Activated gamma-delta T cell (primary cell): ENCODE data around the gene CHRNE.
"Not testable (repeated sequence)": the region's sequence is repeated elsewhere in the genome, so short reads cannot be mapped to it uniquely, and the experiment has no call there.

Experiments used
- DNase-seq: peaks from one replicate; lab custom pipeline; 2025; lab: John Stamatoyannopoulos, UW

The CHRNE gene

GRCh38 chr17:4887581-4887980 is 15.3 kb downstream of the CHRNE start:
- no peak for DNase-seq

DNA sequence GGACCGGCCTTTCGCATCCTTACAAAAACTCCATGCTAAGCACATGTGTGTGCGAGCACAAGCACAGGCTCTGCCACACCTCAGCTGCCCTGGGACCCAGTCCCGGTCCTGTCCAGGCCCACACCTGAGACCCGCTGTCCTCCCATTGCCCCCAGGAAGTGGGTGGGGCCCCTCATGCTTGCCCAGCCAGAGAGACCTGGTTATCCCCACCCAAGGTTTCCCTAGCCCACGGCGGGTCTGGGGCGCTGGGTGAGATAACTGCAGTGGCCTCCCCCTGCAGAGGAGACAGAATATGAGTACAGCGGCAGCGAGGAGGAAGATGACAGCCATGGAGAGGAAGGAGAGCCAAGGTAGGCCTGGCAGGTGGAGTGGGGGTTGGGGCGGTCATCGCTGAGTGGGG is 16.1 kb downstream of the CHRNE start:
- DNase-seq: no peak

DNA sequence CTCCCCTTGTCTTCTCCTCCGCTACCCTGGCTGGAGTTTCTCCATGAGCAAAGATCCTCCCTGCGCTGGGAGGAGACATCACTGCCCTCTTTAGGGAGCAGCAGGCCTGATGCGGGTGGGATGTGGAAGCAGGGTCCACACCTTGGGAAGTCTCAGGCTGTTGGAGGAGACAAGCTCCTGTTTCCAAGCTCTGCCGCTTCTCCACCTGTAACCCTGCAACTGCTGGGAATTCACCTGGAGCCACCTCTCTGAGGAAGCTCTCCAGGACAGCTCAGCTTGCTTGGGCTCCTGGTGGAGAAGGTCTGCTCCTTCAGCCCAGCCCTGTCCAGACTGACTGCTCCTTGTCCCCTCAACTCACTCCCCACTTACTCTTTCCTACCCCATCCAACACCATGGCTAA is 18.4 kb downstream of the CHRNE start:
- DNase-seq: no peak

DNA sequence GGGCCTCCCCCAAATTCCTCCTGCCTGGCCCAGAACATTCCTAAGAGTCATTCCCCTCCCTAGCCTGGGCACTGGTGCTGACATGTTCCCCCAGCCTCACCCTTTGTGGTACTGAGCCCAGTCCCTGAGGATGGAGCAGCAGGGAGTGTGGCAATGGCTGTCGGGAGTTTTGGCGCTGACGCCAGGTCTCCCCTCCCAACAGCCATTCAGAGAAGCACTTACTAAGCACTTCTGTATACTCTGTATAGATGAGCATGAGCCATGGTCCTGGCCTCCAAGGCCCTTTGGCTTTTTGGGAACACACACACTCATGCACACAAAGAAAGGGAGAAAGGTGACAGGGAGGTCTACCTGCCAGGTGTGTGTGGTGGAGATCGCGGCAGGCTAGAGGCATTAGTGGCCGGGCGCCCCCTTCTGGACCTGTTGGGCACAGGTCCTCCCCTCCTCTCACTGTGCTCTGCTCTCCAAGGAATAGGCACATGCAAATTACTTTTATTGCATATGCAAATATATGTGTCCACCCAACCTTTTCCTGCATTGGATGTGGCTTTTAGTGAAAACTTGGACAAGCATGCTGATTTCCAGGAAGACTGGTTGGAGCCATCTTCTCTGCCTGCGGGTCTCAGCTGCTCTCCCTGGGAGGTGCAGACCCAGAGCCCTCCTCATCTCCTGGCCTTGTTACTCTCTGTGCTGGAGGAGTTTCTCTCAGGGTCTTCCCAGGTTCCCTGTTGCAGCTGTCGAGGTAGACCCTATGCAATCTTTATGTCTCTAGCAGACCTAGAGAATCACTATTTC is 20.9 kb downstream of the CHRNE start:
- no peak for DNase-seq

DNA sequence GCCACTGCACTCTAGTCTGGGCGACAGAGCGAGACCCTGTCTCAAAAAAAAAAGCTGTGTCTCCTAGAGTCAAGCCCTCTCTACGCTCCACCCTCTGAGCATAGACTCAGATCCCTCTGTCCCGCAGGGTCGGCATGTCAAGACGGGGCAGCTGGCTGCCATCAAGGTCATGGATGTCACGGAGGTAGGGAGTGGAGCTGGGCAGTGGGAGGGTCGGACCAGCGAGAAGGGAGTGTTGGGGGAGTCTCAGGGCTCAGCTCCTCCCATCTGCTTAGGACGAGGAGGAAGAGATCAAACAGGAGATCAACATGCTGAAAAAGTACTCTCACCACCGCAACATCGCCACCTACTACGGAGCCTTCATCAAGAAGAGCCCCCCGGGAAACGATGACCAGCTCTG is 22.0 kb downstream of the CHRNE start:
- no peak for DNase-seq

DNA sequence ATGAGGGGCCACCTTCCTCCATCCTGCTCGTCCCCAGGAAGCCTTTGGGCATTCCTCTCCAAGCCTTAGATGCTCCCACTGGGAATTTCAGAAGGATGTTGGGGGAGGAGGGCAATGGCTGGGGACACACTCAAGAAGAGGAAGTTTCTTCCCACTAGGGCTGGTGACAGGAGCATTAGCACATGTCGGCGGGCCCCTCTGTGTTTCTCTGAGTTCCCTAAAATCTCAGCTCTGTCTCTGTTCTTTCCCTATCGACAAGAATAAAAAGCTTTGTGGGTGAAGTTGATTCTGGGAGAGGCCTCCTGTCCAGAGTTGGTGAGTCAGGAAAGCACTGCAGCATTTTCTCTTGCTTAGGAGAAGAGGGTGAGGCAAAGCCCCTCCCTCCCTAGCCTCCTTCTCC is 23.3 kb downstream of the CHRNE start:
- DNase-seq: no peak

GRCh38 chr17:4877089-4877488 is 25.8 kb downstream of the CHRNE start:
- no peak for DNase-seq

DNA sequence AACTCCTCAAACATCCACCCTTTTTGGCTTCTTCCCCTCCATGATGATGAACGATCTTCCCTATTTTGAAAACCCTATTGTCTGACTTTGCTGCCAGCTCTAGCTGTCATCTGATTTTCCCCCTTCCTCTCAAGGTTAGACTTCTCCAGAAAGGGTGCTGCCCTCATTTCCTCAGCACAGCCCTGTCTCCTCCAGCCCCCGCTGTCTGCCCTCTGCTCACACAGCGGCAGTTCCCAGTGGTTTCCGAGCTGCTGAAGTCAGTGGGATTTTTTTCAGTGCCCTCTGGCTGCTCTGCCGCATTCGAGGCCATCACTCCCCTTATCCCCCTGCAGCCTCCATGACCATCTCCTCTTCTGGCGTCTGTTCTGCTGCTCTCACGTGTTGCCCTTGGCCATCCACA is 30.1 kb downstream of the CHRNE start:
- no peak for DNase-seq

DNA sequence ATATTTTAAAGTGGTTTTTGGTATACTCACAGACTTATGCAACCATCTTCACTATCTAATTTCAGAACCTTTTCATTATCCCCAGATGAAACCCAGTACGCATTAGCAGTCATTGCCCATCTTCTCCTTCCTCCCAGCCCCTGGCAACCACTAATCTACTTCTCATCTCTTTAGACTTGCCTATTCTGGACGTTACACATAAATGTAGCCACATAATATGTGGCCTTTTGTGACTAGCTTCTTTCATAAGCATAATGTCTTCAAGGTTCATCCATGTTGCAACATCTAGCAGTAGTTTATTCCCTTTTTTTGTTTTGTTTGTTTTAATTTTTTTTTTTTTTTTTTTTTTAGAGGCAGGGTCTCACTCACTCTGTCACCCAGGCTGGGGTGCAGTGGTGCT is 32.0 kb downstream of the CHRNE start:
- DNase-seq: no peak

GRCh38 chr17:4869058-4869998 is 33.6 kb downstream of the CHRNE start:
- DNase-seq: not testable (repeated sequence)

- not testable (repeated sequence) for DNase-seq
These were observed 35.4 kb downstream of the CHRNE start for GRCh38 chr17:4867535-4867934.

DNA sequence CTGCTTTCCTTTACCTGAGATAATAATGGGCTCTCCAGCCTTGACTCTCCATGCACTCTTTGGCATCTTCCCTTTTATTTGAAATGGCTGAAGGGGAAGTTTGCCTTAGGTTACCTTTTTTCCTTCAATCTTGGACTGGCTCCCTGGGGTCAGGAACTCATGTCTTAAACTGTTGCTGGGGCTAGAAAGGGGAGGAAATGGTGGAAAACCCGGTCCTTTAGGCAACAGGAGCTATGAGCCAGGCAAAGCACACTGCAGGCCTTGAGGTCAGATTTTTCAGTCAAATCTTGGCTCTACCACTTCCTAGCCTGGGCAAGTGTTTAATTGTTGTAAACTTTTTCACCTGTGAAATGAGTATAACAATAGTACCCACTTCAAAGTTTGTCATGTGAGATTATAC is 39.6 kb downstream of the CHRNE start:
- no peak for DNase-seq

DNA sequence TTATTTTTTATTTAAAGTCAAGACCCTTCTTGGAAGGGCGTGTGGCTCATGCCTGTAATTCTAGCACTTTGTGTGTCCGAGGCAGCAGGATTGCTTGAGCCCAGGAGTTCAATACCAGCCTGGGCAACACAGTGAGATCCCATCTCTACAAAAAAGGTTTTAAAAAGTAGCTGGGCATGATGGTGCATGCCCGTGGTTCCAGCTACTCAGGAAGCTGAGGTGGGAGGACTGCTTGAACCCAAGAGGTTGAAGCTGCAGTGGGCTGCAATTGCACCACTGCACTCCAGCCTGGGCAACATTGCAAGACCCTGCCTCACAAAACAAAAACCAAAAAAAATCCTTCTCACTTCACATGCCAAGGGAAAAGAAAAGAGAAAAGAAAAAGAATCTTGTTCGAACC is 40.2 kb downstream of the CHRNE start:
- no peak for DNase-seq

GRCh38 chr17:4861052-4861451 is 41.8 kb downstream of the CHRNE start:
- DNase-seq: no peak

DNA sequence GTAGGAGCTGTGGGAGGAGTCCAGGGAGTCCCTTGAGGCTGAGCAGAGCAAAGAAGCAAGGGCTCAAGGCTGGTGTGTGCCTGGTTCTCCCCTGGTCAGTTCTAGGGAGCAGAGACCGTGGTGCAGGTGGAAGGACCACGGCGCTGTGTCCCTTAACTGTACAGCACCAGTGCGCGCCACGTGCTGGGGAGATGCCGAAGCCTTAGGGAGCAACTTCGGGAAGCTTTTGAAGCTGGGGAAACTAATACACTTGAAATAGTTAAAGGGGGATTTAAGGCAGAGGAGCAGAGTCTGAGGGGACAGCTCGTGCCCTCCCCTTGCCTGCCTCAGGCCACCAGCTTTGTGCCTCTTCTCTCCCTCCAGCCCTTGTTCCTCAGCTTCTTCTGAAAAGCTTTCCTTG is 42.2 kb downstream of the CHRNE start:
- DNase-seq: no peak

DNA sequence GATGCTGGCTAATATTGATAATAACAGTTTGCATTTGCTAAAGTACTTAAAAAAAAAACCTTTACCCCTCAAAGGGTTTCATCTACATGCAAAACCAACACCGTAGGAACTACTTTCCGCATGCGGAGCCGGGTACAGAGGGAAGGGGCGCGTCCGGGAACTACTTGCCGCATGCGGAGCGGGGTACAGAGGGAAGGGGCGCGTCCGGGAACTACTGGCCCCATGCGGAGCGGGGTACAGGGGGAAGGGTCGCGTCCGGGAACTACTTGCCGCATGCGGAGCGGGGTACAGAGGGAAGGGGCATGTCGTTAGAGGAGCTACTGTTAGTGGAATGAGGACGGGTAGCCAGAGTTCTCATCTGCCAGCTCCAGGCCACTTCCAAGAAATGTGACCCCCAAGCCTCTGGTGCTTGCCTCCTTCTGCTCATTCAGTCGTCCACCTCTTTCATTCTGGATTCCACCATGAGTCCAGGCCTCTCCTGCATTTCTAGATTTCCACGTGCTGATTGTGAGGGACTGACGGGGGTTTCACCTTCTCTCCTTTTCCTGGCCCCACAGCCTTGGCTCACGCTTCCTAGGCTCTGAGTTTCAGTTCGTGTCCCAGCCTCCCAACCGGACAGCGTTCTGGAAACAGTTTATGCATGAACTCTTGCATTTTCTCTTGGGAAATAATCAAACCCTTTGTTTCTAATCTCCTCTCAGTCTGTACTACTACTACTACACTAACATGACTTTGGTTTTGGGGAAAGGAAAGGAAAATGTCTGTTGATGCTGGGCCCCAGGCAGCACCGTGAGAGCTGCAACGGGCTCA is 42.9 kb downstream of the CHRNE start:
- no peak for DNase-seq

DNA sequence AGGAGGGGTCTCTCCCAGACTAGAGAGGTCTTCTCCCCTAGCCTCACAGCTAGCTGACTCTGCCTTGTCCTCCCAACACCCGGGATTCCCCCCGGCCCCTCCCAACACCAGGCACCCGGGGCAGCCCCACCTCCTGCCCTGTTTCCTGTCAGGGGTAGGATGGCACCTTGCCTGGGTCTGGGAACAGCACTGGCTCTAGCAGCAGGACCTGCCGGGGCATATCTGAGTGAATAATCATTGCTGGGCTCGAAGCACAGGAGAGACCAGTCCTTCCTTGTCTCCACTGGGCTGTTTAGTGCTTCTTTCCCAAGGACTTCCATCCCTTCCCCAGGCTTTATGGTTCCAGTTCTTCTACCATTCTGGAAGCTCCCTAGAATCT is 44.0 kb downstream of the CHRNE start:
- DNase-seq: no peak

- no peak for DNase-seq
These were observed 44.6 kb downstream of the CHRNE start for GRCh38 chr17:4858068-4858881.

- DNase-seq: not testable (repeated sequence)
These were observed 45.6 kb downstream of the CHRNE start for GRCh38 chr17:4857347-4857746.

GRCh38 chr17:4856937-4857314 is 46.0 kb downstream of the CHRNE start:
- DNase-seq: no peak

DNA sequence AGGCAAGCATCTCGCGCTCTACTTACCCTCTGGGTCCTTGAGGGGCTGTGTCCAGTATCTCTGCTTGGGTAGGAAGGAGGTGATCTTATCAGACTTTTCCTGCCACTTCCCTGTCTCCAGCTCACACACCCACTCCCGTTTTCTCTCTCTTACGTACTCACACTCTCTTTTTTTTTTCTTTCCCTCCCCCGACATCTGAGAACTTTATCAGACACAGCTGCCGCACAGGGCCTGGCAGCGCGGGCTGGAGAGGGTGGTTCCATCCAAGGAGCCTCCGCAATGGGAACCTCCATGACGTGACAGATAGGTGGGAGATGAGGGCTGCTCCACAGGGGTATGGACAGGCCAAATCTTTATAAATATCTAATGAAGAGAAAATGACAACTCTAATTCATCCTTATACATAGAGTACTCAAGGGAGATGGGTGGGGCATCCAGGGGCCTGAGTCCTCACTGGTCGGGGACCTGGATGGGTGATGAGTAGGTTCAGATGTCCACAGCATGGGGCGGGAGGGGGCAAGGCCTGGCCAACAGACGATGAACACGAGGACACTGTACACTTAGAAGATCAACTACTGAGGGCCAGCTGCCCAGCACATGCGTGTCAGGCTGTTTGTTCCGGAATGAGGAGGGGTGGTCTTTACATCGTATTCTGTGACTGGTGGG is 46.5 kb downstream of the CHRNE start:
- no peak for DNase-seq
